Esophagus muscularis mucosa (tissue), 4 donors: ENCODE results near the gene TMC1. TPM values are rescaled to one million over a fixed set of nuclear protein-coding genes. Genes with fewer than 3 reads are reported as not detected.
"Not testable (repeated sequence)": the region's sequence is repeated elsewhere in the genome, so short reads cannot be mapped to it uniquely, and the experiment has no call there.

Experiments used
- DNase-seq: peaks from one replicate; pipeline ENCODE4 v3.0.0-alpha.2; 2017; ENCODE audit errors: extremely low spot score
- H3K27ac ChIP-seq, 4 donors: fragments of 200-600 bp; sonication (generic); replicated peaks in 1 of 4; 1 replicate in 3 of 4; 2 replicates in 1 of 4; pipeline ENCODE4 v1.5.1; 2016 to 2019; ENCODE audit warnings: mild to moderate bottlenecking in 1 of 4
- H3K27me3 ChIP-seq, 4 donors: fragments of 200-600 bp; sonication (generic); one replicate each; pipeline versions ENCODE4 v1.5.1 to v1.6.0; 2016 to 2019
- H3K36me3 ChIP-seq, 4 donors: fragments of 200-600 bp; sonication (generic); one replicate each; pipeline ENCODE4 v1.5.1; 2016 to 2019
- H3K4me1 ChIP-seq, 4 donors: fragments of 200-600 bp; sonication (generic); one replicate each; pipeline ENCODE4 v1.5.1; 2016 to 2019
- H3K4me3 ChIP-seq, 4 donors: fragments of 200-600 bp; sonication (generic); 1 replicate in 2 of 4; 2 replicates in 2 of 4; pipeline ENCODE4 v1.5.1; 2016 to 2019; ENCODE audit warnings: mild to moderate bottlenecking in 4 of 4, moderate library complexity in 1 of 4
- H3K9me3 ChIP-seq, 4 donors: fragments of 200-600 bp; sonication (generic); 1 replicate in 3 of 4; 2 replicates in 1 of 4; pipeline ENCODE4 v1.5.1; 2016 to 2019
- EP300 ChIP-seq: sonication (generic); formaldehyde crosslinking; IDR thresholded peaks from one replicate; pipeline ENCODE4 v1.6.1; 2017; ENCODE audit warnings: antibody characterized with exemption
- POLR2A ChIP-seq: fragments of 450-650 bp; IDR thresholded peaks from one replicate; pipeline ENCODE4 v1.6.1; 2017; ENCODE audit warnings: antibody characterized with exemption, moderate library complexity, mild to moderate bottlenecking, low read depth
- POLR2AphosphoS5 ChIP-seq, 2 donors: sonication (generic); formaldehyde crosslinking; IDR thresholded peaks; one replicate each; pipeline ENCODE4 v1.6.1; 2017; ENCODE audit warnings: antibody characterized with exemption in 2 of 2
- WGBS: methylation state at CpG from one replicate; pipeline ENCODE4 v1.1.5; 2018; 5-methylcytosine and 5-hydroxymethylcytosine counted together
- intact Hi-C: fragments of 100-400 bp; cut with DNase I; formaldehyde crosslinking; loops from one replicate; pipeline ENCODE4 v1.15.1; 2023
- total RNA-seq, 4 donors: library from RNA; depleted of rRNA; stranded (reverse); fragments of >200 nt; gene quantifications; one replicate each; pipeline versions ENCODE4 v1.1.0 to v1.2.1, GENCODE V29; 2016
- TF ChIP-seq, protein P1 (sequence below), 3 experiments: fragments of 200-600 bp in 2 of 3; fragments of 450-650 bp in 1 of 3; sonication (generic) in 2 of 3; IDR thresholded peaks; one replicate each; pipeline ENCODE4 v1.5.1; 2017 to 2019; ENCODE audit warnings: antibody characterized with exemption in 3 of 3, mild to moderate bottlenecking in 2 of 3, moderate library complexity in 1 of 3

The TMC1 gene
- total RNA-seq, 4 donors from 2014 or later, result not detected

DNA sequence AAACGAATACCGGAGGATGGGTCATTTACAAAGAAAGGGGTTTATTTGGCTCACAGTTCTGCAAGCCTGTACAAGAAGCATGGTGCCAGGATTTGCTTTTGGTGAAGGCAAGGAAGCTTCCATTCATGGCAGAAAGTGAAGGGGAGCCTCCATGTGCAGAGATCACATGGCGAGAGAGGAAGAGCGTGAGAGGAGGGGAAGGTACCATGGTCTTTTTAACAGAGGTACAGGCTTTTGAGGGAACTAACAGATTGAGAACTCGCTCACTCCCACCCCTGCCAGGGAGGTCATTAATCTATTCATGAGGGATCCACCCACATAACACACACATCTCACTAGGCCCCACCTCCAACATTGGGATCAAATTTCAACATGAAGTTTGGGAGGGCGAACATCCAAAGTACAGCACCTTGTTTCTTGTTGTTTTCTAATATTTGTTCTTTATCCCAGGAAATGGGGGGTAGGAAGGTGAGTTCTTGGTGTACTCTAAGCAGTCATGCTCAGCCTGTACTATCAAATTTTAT is 18.5 kb downstream of the TMC1 start:
- TF ChIP-seq POLR2A (no peak), EP300 (no peak), POLR2AphosphoS5 (IDR thresholded peaks at IDR 0.05) (no peak)
- TF ChIP-seq, protein P1, sequence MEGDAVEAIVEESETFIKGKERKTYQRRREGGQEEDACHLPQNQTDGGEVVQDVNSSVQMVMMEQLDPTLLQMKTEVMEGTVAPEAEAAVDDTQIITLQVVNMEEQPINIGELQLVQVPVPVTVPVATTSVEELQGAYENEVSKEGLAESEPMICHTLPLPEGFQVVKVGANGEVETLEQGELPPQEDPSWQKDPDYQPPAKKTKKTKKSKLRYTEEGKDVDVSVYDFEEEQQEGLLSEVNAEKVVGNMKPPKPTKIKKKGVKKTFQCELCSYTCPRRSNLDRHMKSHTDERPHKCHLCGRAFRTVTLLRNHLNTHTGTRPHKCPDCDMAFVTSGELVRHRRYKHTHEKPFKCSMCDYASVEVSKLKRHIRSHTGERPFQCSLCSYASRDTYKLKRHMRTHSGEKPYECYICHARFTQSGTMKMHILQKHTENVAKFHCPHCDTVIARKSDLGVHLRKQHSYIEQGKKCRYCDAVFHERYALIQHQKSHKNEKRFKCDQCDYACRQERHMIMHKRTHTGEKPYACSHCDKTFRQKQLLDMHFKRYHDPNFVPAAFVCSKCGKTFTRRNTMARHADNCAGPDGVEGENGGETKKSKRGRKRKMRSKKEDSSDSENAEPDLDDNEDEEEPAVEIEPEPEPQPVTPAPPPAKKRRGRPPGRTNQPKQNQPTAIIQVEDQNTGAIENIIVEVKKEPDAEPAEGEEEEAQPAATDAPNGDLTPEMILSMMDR (IDR thresholded peaks at IDR 0.05), result no peak
- no peak overlapping the region for H3K4me3 ChIP-seq

DNA sequence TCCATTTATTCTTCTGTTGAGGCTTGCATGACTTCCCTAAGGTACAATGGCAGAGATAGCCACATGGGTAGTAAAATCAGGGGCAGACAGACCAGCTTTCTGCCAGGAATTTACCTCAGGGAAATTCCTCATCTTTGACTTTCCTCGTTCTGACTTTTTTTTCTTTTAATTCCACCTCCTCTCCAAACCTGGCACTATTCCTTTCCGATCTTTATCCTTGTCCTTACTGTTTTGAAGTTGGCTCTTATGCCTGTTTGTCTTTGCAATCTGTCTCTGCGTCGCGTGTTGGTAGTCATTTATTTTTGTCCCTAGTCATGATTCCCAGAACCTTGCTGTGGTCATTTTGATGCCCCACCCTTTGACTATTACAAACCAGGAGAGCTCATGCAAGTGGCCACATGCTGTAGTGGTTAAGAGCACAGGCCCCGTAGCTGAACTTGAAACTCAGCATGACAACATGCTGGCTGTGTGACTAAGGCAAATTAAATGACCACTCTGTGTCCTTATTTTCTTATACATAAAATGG is 19.0 kb downstream of the TMC1 start:
- TF ChIP-seq, protein P1 (IDR thresholded peaks at IDR 0.05), result no peak
- no peak for TF ChIP-seq POLR2A
- TF ChIP-seq EP300, result no peak
- no peak for TF ChIP-seq POLR2AphosphoS5 (IDR thresholded peaks at IDR 0.05)
- no peaks in the 10 kb centered on the region for H3K36me3 ChIP-seq
- WGBS, result 58% methylated on average over 6 of the region's 6 CpGs
- no peak for DNase-seq
- no peak overlapping the region for H3K27ac ChIP-seq
- H3K4me3 ChIP-seq, result no peak overlapping the region
- no peaks in the 10 kb centered on the region for H3K9me3 ChIP-seq
- intact Hi-C loops, result no loop called here
- H3K4me1 ChIP-seq, result no peaks in the 10 kb centered on the region
- no peaks in the 10 kb centered on the region for H3K27me3 ChIP-seq

More for the DNA sequence above, 18.5 kb downstream of the TMC1 start:
- 92% methylated on average over 6 of the region's 6 CpGs for WGBS
- intact Hi-C loops, result no loop called here
- Histone ChIP-seq H3K9me3 (no peaks in the 10 kb centered on the region), H3K4me1 (no peaks in the 10 kb centered on the region), H3K27me3 (no peaks in the 10 kb centered on the region), H3K36me3 (no peaks in the 10 kb centered on the region), H3K27ac (no peak overlapping the region)
- no peak for DNase-seq

DNA sequence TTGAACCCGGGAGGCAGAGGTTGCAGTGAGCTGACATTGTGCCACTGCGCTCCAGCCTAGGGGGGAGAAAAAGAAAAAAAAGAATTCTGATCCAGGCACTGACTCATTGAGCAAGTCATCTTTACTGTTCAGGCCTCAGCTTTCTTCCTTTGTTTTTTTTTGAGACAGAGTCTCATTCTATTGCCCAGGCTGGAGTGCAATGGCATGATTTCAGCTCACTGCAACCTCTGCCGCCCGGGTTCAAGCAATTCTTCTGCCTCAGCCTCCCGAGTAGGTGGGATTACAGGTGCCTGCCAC is 21.1 kb downstream of the TMC1 start:
- intact Hi-C loops, H3K27me3 ChIP-seq, H3K27ac ChIP-seq, H3K9me3 ChIP-seq, H3K4me1 ChIP-seq, DNase-seq, H3K36me3 ChIP-seq, H3K4me3 ChIP-seq: not testable (repeated sequence)
- 94% methylated on average over 5 of the region's 5 CpGs for WGBS

DNA sequence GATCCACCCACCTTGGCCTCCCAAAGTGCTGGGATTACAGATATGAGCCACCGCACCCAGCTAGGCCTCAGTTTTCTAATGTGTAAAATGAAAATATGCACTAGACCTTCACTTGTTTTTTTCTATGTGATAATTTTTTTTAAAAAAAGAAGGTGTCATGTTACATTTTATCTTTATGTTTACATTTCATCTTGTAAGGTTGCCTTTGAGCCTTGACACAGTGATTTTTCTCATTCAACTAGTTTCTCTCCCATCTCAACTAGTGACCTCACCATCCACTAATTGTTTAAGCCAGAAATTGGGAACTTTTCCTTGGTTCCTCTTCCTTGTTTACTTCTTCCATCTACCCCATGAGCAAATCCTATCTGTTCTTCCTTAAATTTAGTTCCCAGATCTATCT is 21.5 kb downstream of the TMC1 start:
- no peaks in the 10 kb centered on the region for H3K27me3 ChIP-seq
- no peaks in the 10 kb centered on the region for H3K9me3 ChIP-seq
- intact Hi-C loops, result no loop called here
- 95% methylated on average over 1 of the region's 1 CpG for WGBS
- TF ChIP-seq, protein P1 (IDR thresholded peaks at IDR 0.05), result no peak
- TF ChIP-seq EP300 (no peak), POLR2A (no peak), POLR2AphosphoS5 (IDR thresholded peaks at IDR 0.05) (no peak)
- no peak for DNase-seq
- H3K4me3 ChIP-seq, result no peak overlapping the region
- H3K27ac ChIP-seq, result no peak overlapping the region
- no peaks in the 10 kb centered on the region for H3K4me1 ChIP-seq
- H3K36me3 ChIP-seq, result no peaks in the 10 kb centered on the region

DNA sequence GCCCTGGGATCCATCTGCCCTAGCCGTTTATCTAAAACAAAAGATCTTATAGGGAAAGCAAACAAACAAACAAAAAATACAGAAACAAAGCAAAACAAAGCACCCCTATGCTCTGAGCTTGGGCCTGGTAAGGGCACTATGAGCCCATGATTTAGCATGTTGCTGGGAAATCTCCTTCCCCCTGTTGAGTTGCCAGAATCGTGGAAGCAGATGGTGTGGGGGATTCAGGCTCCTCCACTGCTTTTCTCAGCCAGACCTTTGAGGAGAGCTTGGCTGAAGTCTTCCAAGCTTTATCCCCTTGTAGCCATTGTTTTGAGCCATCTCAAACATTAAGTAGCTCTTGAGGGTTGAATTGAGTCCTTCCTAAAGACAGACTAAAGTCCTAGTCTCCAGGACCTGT is 29.9 kb downstream of the TMC1 start:
- WGBS, result 77% methylated on average over 2 of the region's 2 CpGs
- no peaks in the 10 kb centered on the region for H3K36me3 ChIP-seq
- no peak overlapping the region for H3K27ac ChIP-seq
- no peak for TF ChIP-seq EP300
- no peak for TF ChIP-seq POLR2A
- TF ChIP-seq, protein P1 (IDR thresholded peaks at IDR 0.05), result no peak
- TF ChIP-seq POLR2AphosphoS5 (IDR thresholded peaks at IDR 0.05), result no peak
- H3K4me1 ChIP-seq, result peaks cover 0 to 20% (median 14%) of the 10 kb centered on the region in 4 donors
- DNase-seq, result no peak
- H3K27me3 ChIP-seq, result no peaks in the 10 kb centered on the region
- intact Hi-C loops, result no loop called here
- H3K4me3 ChIP-seq, result no peak overlapping the region
- H3K9me3 ChIP-seq, result no peaks in the 10 kb centered on the region
